ENCODE measurements around the gene NAV2. TPM values are rescaled to one million over a fixed set of nuclear protein-coding genes. Genes with fewer than 3 reads are reported as not detected.

NAV2 gene
- total RNA-seq, 1 experiment from 2014 or later, result 46.3 TPM

- H2AFZ ChIP-seq (ENCODE audit: low read length), result no peak overlapping the region
- H3T11ph ChIP-seq (ENCODE audit: low read length), result no peak overlapping the region
- no CpG with 5 or more reads among the region's 3 CpGs for WGBS (ENCODE audit: extremely low coverage, insufficient read length, low lambda C conversion rate)
- no peak overlapping the region for H2BK120ac ChIP-seq (ENCODE audit: low read depth, low read length, poor library complexity, severe bottlenecking)
- no peaks in the 10 kb centered on the region for H3K27me3 ChIP-seq (ENCODE audit: insufficient read depth, low read length)
- no peaks in the 10 kb centered on the region for H4K20me1 ChIP-seq (ENCODE audit: control insufficient read depth, insufficient read depth, insufficient read length)
- no peaks in the 10 kb centered on the region for H3K79me2 ChIP-seq (ENCODE audit: insufficient read depth, low read length)
- H2AK5ac ChIP-seq (ENCODE audit: insufficient read length, low read length), result no peak overlapping the region
- H2BK20ac ChIP-seq (ENCODE audit: low read depth, low read length, poor library complexity, severe bottlenecking), result no peak overlapping the region
- H3K23me2 ChIP-seq (ENCODE audit: insufficient read length, low read depth, low read length, poor library complexity, severe bottlenecking), result no peaks in the 10 kb centered on the region
- Mint-ChIP-seq H3K36me3 (ENCODE audit: insufficient read depth in 1 of 3, low read depth in 3 of 3) (peaks cover 40 to 82% (median 78%) of the 10 kb centered on the region in 3 experiments), H3K27ac (no peak overlapping the region; a peak in 2 of 7 replicates), H3K4me3 (no peak overlapping the region), H3K27me3 (ENCODE audit: low read depth) (no peaks in the 10 kb centered on the region), H3K4me1 (peaks cover 5 to 16% of the 10 kb centered on the region in 2 experiments; a peak in 3 of 4 replicates), H3K9me3 (no peaks in the 10 kb centered on the region)
- H4K8ac ChIP-seq (replicated peaks; ENCODE audit: insufficient read length, low read depth, low read length), result no peak overlapping the region
- no peaks in the 10 kb centered on the region for H3K4me1 ChIP-seq (ENCODE audit: insufficient read depth, low read length)
- no peak for TF ChIP-seq CTCF (conservative IDR thresholded peaks at IDR 0.05)
- no peak overlapping the region for H3K56ac ChIP-seq (ENCODE audit: insufficient read length, low read depth, low read length)
- H3K14ac ChIP-seq (ENCODE audit: insufficient read depth, low read length), result no peak overlapping the region
- no peak for DNase-seq
- no peaks in the 10 kb centered on the region for H3K9me3 ChIP-seq (ENCODE audit: control insufficient read depth, low read depth, low read length)
- H3K79me1 ChIP-seq (ENCODE audit: insufficient read depth, low read depth, low read length, poor library complexity, severe bottlenecking), result no peaks in the 10 kb centered on the region
- H2BK15ac ChIP-seq (ENCODE audit: low read depth, low read length), result no peak overlapping the region
- no peak overlapping the region for H3K9ac ChIP-seq (ENCODE audit: extremely low read depth, insufficient read length, low read length)
- H2BK12ac ChIP-seq (ENCODE audit: insufficient read length, low read depth, low read length), result no peak overlapping the region
- H3K18ac ChIP-seq (ENCODE audit: insufficient read length, low read depth, low read length), result no peak overlapping the region
- H3K23ac ChIP-seq (ENCODE audit: insufficient read length, low read depth, low read length), result no peak overlapping the region
- H3K4me2 ChIP-seq (ENCODE audit: insufficient read depth, insufficient read length, low read length), result no peak overlapping the region
- H2BK5ac ChIP-seq (ENCODE audit: insufficient read length, low read length), result no peak overlapping the region
- H4K5ac ChIP-seq (ENCODE audit: insufficient read length, low read depth, low read length), result no peak overlapping the region
- no peak overlapping the region for H4K91ac ChIP-seq (ENCODE audit: insufficient read length, low read depth, low read length)
- H3K4ac ChIP-seq (ENCODE audit: low read depth, low read length), result no peak overlapping the region
- H3K27ac ChIP-seq (ENCODE audit: insufficient read length, low read depth, low read length), result no peak overlapping the region
These were observed 346.3 kb downstream of the NAV2 start for GRCh38 chr11:20058749-20059458.
